HUES64 (cell line): ENCODE data around the gene CACNA1G.

Source experiments
- H3K27ac ChIP-seq: 2 replicates; pipeline ENCODE4 v1.7.0; 2013; ENCODE audit warnings: low read depth, low read length, inconsistent platforms
- H3K27me3 ChIP-seq: 2 replicates; pipeline ENCODE4 v1.6.1; 2013; ENCODE audit warnings: mild to moderate bottlenecking, low read length; ENCODE audit not compliant: insufficient read depth
- H3K36me3 ChIP-seq: 2 replicates; pipeline ENCODE4 v1.6.1; 2013; ENCODE audit warnings: mild to moderate bottlenecking, low read length; ENCODE audit not compliant: insufficient read depth
- H3K4me1 ChIP-seq: 2 replicates; pipeline ENCODE4 v1.6.1; 2013; ENCODE audit warnings: mild to moderate bottlenecking, low read length, moderate library complexity; ENCODE audit not compliant: insufficient read depth
- H3K4me3 ChIP-seq: 2 replicates; pipeline ENCODE4 v1.5.1; 2013; ENCODE audit warnings: mild to moderate bottlenecking, low read length, moderate library complexity
- H3K9ac ChIP-seq: 2 replicates; pipeline ENCODE4 v1.6.1; 2013; ENCODE audit warnings: mild to moderate bottlenecking, low read depth, low read length
- H3K9me3 ChIP-seq: 2 replicates; pipeline ENCODE4 v1.6.1; 2013; ENCODE audit warnings: low read depth, low read length; ENCODE audit not compliant: insufficient read depth
- WGBS: fragments of 150-250, 120-280 bp; methylation state at CpG from one replicate; pipeline ENCODE4 v1.1.7; 2013; ENCODE audit warnings: missing lambda C conversion rate; 5-methylcytosine and 5-hydroxymethylcytosine counted together

CACNA1G gene

DNA sequence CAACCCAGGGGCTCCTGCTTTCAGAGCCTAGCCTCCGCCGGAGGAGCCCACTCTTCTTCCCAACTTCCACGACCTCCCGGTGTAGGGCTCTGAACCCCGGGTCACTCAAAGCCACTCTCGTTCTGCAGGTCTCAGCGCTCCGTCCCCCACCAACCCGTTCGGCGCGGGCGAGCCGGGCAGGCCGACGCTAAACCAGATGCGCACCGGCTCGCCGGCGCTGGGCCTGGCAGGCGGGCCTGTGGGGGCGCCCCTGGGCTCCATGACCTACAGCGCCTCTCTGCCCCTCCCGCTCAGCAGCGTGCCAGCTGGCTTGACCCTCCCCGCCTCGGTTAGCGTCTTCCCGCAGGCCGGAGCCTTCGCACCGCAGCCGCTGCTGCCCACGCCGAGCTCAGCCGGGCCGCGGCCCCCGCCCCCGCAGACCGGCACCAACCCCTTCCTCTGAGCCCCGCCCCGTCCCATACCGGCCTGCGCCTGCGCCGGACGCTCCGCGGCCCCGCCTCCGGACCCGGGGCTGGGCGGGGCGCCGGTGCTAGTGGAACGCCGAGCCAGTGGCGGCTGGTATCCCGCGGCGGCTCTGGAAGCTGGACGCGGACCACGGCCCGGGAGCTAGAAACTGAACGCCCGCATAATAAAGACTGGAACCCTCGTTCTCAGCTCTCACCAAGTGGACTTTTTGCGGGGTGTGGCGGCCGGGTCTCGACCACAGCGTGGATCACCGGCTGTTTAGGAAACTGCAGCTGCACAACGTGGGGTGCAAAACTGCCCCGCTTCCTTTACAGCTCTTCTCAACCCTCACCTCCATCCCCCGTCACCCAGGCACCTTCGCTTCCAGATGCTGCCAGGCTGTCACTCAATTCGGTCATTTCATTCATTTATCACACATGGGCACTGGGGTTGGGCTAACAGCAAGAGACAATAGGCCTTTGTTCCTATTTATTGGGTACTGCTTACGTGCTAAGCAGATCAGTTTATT lies 18.5 kb upstream of the CACNA1G start:
- 3% methylated on average over 82 of the region's 82 CpGs for WGBS
- peak overlapping the region; percentile 62 for H3K9ac ChIP-seq
- H3K27ac ChIP-seq: peak overlapping the region; percentile 60; the same call in 1 of the 2 replicates
- peaks cover 7% of the 10 kb centered on the region; the same call in 1 of the 2 replicates for H3K4me1 ChIP-seq
- H3K27me3 ChIP-seq: peaks cover 10% of the 10 kb centered on the region
- peak overlapping the region; percentile 85 for H3K4me3 ChIP-seq
- no peaks in the 10 kb centered on the region for H3K9me3 ChIP-seq
- no peaks in the 10 kb centered on the region for H3K36me3 ChIP-seq

DNA sequence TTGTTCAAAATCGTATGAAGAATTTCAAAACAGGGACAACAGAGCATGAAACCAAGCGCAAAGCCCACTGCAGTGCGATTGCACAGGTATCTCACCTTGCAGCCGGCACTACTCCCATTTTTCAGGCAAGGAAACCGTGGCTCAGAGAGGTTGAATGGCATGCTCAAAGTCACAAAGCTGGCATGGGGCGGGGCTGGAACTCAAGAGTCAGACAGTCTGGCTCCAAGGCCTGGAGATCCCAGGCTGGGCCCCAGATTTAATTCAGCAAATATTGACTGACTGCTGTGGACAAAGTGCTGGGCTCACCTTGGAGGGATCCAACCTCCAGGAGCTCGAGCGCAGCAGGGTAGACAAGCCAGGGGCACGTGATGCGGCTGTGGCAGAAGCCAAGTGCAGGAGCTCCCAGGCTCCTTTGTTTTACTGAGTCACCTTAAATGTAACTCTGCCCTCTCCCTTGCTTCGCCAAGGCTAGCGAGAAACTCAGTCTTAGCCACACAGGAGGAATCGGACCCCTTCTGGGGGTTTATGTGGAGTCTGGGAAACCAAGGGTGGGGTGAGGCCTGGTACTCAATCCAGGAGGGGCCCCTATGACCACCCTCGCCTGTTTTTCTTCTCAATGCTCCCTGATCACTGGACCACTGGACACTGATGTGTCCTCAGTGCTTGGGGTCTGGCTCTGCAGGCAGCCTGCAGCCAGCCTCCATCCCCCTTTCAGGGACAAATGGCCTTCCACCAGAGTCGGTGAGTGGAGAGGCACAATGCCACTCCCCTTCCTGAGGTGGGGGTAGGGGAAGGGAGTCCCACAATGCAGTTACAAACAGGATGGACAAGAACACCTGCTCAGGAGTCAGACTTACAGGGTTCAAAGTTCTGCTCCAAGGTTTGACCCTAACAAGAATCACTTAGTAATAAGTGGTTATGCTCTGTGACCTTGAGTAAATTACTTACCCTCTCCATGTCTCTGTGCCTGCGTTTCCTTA lies 17.4 kb upstream of the CACNA1G start:
- Histone ChIP-seq H3K4me3 (peak overlapping the region; percentile 85), H3K27ac (no peak overlapping the region), H3K9ac (peak overlapping the region; percentile 62)

DNA sequence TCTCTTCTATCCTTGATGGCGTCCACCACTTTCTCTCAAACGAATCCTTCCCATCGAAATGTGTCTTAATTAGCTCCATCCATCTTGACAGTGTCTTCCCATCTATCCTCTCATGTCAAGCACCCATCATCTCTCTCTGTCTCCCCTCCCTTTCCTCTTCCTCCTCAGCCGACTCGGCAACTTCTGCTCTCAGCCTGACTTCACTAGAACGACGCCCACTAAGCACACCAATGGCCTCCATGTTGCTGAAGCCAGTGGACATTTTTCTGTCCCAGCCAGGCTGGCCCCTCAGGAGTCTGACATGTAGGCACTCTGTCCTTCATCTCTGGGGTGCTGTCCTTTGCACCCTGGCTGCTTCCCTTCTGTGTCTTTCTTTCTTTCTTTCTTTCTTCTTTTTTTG lies 16.0 kb upstream of the CACNA1G start:
- Histone ChIP-seq H3K9ac (no peak overlapping the region), H3K27ac (no peak overlapping the region), H3K27me3 (peaks cover 10% of the 10 kb centered on the region), H3K4me1 (peaks cover 12% of the 10 kb centered on the region), H3K36me3 (no peaks in the 10 kb centered on the region), H3K4me3 (no peak overlapping the region), H3K9me3 (no peaks in the 10 kb centered on the region)
- 88% methylated on average over 7 of the region's 7 CpGs for WGBS

More for the DNA sequence above, 17.4 kb upstream of the CACNA1G start:
- Histone ChIP-seq H3K9me3 (no peaks in the 10 kb centered on the region), H3K27me3 (peaks cover 10% of the 10 kb centered on the region), H3K36me3 (no peaks in the 10 kb centered on the region), H3K4me1 (peaks cover 12% of the 10 kb centered on the region)
- WGBS: 86% methylated on average over 16 of the region's 16 CpGs

DNA sequence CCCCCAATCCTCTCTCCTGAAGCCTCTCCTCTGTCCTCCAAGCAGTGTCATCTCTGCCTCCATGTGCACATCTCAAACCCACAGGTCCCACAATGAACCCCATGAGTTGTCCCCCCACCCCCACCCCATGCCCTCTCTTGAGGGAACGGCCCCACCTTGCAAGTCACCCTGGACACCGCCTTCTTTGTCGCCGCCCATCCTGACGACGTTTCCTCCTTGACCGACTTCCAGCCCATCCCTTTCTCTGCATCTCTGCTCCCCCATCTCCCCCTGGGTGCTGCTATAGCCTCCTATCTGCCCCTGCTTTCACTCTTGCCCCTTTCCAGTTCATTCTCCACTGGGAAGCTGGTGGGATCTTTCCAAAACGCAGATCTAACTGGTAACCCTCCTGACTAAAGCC lies 15.2 kb upstream of the CACNA1G start:
- H3K9me3 ChIP-seq: no peaks in the 10 kb centered on the region
- H3K27me3 ChIP-seq: peaks cover 10% of the 10 kb centered on the region
- 72% methylated on average over 8 of the region's 8 CpGs for WGBS
- H3K36me3 ChIP-seq: no peaks in the 10 kb centered on the region
- H3K4me1 ChIP-seq: peaks cover 12% of the 10 kb centered on the region
- H3K9ac ChIP-seq: no peak overlapping the region
- H3K4me3 ChIP-seq: no peak overlapping the region
- no peak overlapping the region for H3K27ac ChIP-seq

DNA sequence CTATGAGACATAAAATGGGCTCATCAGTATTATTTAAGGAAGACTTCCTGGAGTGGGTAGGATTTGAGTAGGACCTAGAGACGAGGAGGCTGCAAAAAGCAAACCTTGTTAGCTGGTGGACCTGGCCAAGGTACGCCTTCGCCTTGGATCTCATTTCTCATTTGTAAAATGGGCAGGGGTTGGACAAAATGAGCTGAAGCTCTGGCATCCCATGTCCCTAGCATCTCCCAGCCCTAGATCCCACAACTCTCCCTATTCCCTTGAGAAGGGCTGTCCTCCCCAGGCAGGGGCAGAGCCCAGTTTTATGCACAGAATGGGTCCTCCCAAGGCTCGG lies 13.8 kb upstream of the CACNA1G start:
- 66% methylated on average over 4 of the region's 4 CpGs for WGBS
- Histone ChIP-seq H3K9ac (no peak overlapping the region), H3K4me3 (peak overlapping the region; percentile 65; the same call in 1 of the 2 replicates), H3K27me3 (peaks cover under 1% of the 10 kb centered on the region), H3K9me3 (no peaks in the 10 kb centered on the region), H3K4me1 (peaks cover 12% of the 10 kb centered on the region), H3K36me3 (no peaks in the 10 kb centered on the region), H3K27ac (no peak overlapping the region)

DNA sequence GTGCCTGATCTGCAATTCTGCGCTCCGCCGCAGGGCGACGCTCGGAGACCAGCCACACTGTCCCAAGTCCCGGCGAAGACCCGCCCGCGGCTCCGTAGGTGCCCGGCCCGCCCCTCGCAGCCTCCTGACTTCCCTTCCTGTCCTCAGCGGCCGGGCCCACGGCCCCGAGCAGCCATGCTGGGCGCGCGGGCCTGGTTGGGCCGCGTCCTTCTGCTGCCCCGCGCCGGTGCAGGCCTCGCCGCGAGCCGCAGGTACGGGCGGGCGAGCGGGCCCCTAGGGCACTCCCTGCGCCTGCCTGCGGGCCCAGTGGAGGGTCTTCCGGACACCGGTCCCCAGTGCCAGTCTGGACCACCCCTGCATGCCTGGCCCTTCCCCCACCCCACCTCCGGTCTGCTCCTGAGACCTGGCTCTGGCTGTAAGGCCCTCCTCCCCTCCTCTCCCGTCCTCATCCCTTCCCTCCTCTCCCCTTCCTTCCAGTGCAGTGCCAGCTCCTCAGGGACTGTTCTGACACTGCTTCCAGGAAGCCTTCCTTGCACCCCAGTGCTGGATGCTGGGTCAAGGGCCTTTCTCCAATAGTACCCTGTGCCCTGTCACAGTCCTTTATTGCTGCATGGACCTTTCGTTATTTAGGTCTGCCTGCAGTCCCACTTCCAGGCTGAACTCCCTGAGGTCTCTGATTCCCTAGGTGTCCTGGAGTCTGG lies 13.3 kb upstream of the CACNA1G start, which contains the start of gene SPATA20:
SPATA20 (plus strand) TSS at position 140 of the 701 bp plus-strand sequence; CDS start at position 175, 35 bp downstream.
- H3K4me3 ChIP-seq: peak within 1 kb of the TSS; percentile 65
- H3K9me3 ChIP-seq: no peaks in the 10 kb centered on the region
- peak within 1 kb of the TSS; percentile 83 for H3K9ac ChIP-seq
- H3K27ac ChIP-seq: peak within 1 kb of the TSS; percentile 52; the same call in 1 of the 2 replicates
- H3K4me1 ChIP-seq: peaks cover 12% of the 10 kb centered on the region
- no peaks in the 10 kb centered on the region for H3K27me3 ChIP-seq
- no peaks in the 10 kb centered on the region for H3K36me3 ChIP-seq
- 2% methylated on average over 42 of the region's 42 CpGs for WGBS

DNA sequence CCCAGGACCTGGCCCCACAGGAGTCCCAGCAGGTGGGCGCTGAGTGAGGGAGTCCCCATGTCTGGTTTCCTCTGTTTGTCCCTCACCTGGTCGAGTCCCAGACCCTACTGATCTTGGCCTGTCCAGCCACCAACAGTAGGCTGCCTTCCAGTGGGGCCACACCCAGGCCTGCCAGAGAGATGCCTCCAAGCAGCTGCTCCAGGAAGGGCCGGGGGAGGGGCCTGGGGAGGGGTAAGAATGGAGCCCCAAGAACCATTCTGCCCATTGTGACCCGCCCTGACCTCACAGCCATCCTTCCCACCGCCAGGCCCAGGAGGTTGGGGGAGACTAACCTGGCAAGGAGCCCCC lies 12.8 kb upstream of the CACNA1G start:
- no peaks in the 10 kb centered on the region for H3K36me3 ChIP-seq

DNA sequence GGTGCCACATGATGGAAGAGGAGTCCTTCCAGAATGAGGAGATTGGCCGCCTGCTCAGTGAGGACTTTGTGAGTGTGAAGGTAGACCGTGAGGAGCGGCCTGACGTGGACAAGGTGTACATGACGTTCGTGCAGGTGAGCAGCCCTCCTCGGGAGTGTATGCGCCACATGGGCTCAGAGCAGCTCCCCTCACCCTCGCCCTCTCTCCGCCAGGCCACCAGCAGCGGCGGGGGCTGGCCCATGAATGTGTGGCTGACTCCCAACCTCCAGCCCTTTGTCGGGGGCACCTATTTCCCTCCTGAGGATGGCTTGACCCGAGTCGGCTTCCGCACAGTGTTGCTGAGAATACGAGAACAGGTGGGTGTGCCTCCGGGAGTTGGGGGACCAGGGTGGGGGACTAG lies 11.7 kb upstream of the CACNA1G start:
- Histone ChIP-seq H3K27me3 (no peaks in the 10 kb centered on the region), H3K9ac (no peak overlapping the region), H3K27ac (no peak overlapping the region), H3K9me3 (no peaks in the 10 kb centered on the region), H3K4me3 (no peak overlapping the region), H3K36me3 (no peaks in the 10 kb centered on the region), H3K4me1 (peaks cover 5% of the 10 kb centered on the region)
- WGBS: 91% methylated on average over 18 of the region's 18 CpGs

More for the DNA sequence above, 12.8 kb upstream of the CACNA1G start:
- Histone ChIP-seq H3K9ac (peak overlapping the region; percentile 83; the same call in 1 of the 2 replicates), H3K9me3 (no peaks in the 10 kb centered on the region), H3K4me1 (peaks cover 7% of the 10 kb centered on the region), H3K27ac (no peak overlapping the region), H3K4me3 (peak overlapping the region; percentile 65), H3K27me3 (no peaks in the 10 kb centered on the region)
- 82% methylated on average over 4 of the region's 5 CpGs for WGBS

DNA sequence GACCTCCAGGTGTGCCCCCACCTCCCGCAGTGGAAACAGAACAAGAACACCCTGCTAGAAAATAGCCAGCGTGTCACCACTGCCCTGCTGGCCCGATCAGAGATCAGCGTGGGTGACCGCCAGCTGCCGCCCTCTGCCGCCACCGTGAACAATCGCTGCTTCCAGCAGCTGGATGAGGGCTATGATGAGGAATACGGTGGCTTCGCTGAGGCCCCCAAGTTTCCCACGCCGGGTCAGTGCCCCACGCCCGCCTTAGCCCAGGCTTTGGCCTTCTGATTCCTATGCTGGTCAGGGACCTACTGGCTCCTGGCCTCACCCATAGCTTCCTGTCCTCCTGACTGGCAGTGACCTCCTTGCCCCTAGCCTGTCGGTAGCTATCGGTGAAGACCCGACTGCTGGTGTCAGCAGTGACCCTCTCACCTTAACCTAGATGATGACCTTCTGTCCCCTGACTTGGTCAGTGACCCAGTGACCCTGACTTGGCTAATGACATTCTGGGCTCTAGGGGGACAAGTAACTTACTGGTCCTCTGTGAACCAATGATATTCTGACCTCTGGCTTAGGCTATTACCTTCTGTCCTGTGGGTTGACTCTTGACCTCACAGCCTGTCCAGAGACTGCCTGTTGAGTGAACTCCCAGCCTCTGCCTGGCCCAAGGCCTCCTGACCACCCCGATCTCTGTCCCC lies 11.1 kb upstream of the CACNA1G start:
- H3K4me3 ChIP-seq: no peak overlapping the region
- H3K27me3 ChIP-seq: no peaks in the 10 kb centered on the region
- H3K9ac ChIP-seq: no peak overlapping the region
- H3K4me1 ChIP-seq: peaks cover 5% of the 10 kb centered on the region
- no peaks in the 10 kb centered on the region for H3K36me3 ChIP-seq
- no peak overlapping the region for H3K27ac ChIP-seq
- no peaks in the 10 kb centered on the region for H3K9me3 ChIP-seq
- WGBS: 93% methylated on average over 19 of the region's 19 CpGs

DNA sequence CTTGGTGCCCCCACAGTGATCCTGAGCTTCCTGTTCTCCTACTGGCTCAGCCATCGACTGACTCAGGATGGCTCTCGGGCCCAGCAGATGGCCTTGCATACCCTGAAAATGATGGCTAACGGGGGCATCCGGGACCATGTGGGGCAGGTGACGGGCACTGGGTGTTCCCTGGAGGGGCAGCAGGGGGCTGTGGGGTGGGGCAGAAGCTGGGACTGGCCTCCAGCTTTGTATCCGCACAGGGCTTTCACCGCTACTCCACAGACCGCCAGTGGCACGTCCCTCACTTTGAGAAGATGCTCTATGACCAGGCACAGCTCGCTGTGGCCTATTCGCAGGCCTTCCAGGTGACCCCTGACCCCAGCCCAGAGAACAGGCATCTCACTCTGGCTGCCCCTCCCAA lies 10.5 kb upstream of the CACNA1G start:
- peaks cover 5% of the 10 kb centered on the region for H3K4me1 ChIP-seq
- H3K27ac ChIP-seq: no peak overlapping the region
- H3K4me3 ChIP-seq: no peak overlapping the region
- H3K9ac ChIP-seq: no peak overlapping the region
- no peaks in the 10 kb centered on the region for H3K36me3 ChIP-seq
- no peaks in the 10 kb centered on the region for H3K27me3 ChIP-seq
- 92% methylated on average over 11 of the region's 11 CpGs for whole genome bisulfite sequencing
- no peaks in the 10 kb centered on the region for H3K9me3 ChIP-seq
